Measurements from ENCODE around the gene UBE2N.

DNA sequence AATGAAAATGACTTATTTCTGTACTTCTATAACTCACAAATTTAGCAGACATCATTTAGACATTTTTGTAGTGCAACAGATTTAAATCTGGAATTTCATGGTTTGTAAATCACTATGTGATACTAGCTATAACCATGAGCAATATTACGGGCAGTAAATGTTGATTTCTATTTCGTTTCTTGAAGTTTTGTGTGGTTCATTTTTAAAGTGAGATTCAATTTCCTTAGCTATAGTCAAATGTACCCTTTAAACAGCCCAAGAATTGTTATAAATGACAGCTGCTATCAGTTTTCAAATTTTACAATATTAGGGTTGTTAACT is 33.8 kb downstream of the UBE2N start:
- TF ChIP-seq, protein P1, sequence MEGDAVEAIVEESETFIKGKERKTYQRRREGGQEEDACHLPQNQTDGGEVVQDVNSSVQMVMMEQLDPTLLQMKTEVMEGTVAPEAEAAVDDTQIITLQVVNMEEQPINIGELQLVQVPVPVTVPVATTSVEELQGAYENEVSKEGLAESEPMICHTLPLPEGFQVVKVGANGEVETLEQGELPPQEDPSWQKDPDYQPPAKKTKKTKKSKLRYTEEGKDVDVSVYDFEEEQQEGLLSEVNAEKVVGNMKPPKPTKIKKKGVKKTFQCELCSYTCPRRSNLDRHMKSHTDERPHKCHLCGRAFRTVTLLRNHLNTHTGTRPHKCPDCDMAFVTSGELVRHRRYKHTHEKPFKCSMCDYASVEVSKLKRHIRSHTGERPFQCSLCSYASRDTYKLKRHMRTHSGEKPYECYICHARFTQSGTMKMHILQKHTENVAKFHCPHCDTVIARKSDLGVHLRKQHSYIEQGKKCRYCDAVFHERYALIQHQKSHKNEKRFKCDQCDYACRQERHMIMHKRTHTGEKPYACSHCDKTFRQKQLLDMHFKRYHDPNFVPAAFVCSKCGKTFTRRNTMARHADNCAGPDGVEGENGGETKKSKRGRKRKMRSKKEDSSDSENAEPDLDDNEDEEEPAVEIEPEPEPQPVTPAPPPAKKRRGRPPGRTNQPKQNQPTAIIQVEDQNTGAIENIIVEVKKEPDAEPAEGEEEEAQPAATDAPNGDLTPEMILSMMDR (conservative IDR thresholded peaks at IDR 0.05; ENCODE audit: low read depth in 2 of 2): no peak
- TF ChIP-seq, protein P2, sequence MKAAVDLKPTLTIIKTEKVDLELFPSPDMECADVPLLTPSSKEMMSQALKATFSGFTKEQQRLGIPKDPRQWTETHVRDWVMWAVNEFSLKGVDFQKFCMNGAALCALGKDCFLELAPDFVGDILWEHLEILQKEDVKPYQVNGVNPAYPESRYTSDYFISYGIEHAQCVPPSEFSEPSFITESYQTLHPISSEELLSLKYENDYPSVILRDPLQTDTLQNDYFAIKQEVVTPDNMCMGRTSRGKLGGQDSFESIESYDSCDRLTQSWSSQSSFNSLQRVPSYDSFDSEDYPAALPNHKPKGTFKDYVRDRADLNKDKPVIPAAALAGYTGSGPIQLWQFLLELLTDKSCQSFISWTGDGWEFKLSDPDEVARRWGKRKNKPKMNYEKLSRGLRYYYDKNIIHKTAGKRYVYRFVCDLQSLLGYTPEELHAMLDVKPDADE (IDR thresholded peaks at IDR 0.05): no peak

All from GM23338 (cell line).